Measurements from ENCODE around the gene RSPH3.

RSPH3 gene

GRCh38 chr6:158933079-158933595 lies 66.9 kb downstream of the RSPH3 start:
- no peak for DNase-seq

GRCh38 chr6:158928068-158928467 lies 71.9 kb downstream of the RSPH3 start:
- DNase-seq = no peak

DNA sequence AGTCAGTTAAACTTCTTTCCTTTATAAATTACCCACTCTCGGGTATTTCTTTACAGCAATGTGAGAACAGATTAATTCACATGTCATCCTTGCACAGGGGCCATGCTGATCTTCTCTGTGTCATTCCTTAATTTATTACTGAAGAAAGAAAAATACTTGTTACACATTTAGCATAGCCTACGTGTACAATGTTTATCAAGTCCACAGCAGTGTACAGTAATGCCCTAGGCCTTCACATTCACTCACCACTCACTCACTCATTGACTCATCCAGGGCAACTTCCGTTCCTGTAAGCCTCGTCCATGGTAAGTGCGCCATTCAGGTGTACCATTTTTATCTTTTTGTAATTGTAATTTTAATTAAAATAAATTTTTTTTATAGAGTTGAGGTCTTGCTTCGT lies 73.6 kb downstream of the RSPH3 start:
- no peak for DNase-seq

DNA sequence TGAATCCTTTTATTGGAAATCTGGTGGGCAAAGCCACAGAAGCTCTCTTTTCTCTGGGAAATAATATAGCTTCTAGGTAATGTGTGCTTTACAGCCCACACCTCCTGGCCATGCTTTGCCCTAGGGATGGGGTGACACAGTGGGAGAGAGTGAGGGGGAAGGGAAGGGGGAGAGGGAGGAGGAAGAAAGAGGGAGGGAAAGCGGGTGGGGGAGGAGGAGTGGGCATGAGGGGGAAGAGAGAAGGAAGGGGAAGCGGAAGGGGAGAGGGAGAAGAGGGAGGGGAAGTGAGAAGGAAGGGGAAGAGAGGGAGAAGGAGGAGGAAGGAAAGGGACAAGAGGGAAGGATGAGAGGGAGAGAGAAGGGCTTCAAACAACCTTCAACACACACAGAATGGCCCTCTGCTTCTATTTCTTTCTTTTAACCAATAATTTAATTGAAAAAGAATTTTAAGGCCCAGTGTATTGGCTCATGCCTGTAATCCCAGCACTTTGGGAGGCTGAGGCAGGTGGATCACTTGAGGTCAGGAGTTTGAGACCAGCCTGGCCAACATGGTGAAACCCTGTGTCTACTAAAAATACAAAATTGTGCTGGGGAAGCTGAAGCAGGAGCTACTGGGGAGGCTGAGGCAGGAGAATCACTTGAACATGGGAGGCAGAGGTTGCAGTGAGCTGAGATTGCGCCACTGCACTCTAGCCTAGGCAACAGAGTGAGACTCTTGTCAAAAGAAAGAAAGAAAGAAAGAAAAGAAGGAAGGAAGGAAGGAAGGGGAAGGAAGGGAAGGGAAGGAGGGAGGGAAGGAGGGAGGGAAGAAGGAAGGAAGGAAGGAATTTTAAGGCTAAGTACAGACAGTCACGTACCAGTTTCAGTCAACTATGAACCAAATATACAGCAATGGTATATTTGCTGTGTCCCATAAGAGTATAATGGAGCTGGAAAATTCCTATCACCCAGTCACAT lies 75.2 kb downstream of the RSPH3 start:
- no peak for DNase-seq

- no peak for DNase-seq
Observed at GRCh38 chr6:158923805-158924498, 76.0 kb downstream of the RSPH3 start.

All from CD4-positive, alpha-beta T cell treated with Interleukin-4 for 1 hour (primary cell).